ENCODE results near the gene ARL8B.

Gene ARL8B

DNA sequence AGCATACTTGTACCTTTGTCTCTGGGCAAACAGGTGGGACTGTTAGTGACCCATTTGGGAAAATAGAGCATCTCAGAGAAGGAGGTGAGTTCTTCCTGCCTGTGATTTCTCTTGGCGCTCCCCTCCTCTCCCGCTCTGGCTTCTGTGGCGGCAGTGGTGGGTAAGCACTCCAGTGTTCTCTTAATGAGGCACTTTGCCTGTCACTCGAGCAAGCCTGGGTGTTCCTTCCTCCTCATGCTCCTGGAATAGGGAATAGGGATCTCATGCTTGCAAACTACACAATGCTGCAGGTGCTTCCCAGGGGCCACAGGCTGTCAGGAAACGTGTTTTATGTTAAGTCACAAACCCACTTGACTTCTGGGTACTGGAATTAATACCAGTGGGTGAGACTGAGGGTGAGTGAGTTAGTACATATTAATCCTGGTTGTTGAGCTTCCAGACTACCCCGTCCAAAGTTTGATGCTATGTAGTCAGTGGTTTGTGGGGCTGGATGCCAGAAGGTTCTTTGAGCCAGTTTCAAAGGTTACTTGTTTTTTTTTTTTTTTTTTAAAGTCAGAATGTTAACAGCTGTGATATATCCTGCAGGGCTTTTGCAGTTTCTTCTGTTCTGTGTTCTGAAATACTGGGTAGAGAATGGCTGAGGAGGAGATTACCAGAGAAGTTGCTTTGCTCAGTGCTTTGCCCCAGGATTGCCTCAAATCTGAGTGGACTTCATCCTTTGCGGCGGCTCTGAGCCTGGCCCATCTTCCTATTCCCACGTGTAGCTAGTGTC, 95.9 kb downstream of the ARL8B start:
- DNase-seq: no peak

DNA sequence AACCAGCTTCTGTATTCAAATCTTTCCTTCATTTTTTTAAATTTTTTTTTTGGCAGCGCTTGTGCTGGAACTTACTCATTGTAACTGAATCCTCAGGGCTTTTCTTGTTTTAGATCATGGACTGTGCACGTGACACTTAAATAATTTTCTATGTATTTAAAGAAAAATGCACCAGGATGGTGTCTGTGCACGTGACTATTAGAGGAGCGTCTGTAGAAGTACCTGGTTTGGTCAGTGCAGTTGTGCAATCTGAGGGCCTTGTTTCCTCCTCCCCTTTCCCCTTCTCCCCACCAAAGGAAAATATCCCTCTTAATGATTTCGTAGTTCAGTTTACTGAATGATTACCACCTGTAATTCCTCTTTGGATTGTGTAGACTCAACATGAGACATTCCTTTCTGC, 96.7 kb downstream of the ARL8B start:
- no peak for DNase-seq

DNA sequence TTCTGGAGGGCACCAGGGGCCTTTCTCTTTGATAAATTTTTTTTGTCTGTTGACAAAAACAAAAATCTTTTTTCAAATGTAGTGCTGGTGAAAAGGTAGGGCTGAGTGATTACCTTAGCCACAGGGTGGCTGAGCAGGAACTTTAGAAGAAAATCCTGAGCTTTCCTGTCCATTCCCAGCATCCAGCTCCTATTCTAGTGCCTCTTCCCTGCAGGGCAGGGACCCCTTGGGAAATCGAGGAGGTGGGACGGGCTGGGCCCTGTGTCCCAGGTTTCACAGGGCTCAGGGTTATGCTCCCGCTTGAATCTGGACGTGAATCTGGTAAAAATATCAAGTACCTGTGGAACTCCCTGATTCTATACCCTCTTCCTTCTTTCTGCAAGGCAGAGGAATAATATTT, 97.1 kb downstream of the ARL8B start:
- DNase-seq: no peak

DNA sequence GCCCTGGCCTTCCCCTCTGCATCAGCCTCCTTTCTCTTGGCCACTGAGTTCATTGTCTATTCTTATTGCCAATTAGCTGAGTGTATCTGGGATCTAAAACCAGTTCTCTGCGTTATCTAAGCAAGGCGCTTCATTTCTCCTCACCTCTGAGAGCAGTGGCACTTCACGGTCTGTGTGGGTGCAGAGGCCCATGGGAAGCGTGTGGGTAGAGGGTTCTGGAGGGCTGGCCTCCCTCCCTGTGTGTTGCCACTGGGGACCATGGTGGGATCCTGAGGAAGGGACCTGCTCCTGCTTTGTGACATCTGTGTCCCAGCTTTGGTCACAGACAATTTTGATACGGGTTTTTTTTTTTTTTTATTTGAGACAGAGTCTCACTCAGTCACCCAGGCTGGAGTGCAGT, 98.1 kb downstream of the ARL8B start:
- DNase-seq: no peak

DNA sequence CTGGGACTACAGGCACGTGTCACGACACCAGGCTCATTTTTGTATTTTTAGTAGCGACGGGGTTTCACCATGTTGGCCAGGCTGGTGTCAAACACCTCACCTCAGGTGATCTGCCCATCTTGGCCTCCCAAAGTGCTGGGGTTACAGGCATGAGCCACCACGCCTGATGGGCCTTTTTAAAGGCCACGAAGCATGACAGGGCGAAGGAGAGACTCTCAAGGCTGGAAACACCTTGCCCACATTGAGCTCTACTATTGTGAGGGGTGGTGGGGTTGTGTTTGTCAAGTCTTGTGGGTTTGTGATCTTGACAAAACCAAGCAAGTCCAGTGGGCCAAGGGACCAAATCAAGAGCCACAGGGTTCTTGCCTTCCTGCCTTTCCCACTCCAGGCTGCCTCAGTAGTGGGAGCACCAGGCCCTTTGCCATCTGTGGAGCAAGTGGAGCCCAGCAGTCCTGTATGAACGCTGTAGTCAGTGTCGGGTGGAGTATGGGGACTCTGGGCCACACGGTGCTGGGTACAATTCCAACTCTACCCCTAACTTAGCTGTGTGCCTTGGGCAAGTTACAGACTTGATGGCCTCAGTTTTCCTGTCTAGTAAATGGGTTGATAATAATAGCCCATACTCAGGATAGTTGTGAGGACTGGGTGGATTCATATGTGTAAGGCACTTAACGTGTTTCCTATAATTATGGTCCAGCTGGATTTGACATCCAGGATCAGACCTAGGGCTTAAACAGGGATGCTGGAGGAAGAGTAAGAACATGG, 98.8 kb downstream of the ARL8B start:
- DNase-seq: no peak

DNA sequence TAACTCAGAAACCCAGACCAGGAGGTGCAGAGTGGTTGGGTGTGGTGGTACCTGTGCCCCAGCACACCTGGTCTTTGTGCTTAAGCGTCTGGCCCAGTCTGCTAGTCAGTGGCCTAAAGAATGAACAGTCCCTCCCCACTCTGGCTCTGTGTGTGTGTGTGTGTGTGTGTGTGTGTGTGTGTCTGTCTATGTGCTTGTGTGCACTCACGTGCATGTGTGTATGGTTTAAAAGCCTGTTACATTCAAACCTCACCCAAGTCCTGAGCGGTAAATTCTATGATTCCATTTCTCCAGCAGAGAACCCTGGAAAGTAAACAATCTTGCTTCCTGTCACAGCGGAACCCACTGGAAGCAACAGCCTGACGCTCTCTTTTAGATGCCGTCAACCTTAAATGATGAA, 99.6 kb downstream of the ARL8B start:
- DNase-seq: no peak

DNA sequence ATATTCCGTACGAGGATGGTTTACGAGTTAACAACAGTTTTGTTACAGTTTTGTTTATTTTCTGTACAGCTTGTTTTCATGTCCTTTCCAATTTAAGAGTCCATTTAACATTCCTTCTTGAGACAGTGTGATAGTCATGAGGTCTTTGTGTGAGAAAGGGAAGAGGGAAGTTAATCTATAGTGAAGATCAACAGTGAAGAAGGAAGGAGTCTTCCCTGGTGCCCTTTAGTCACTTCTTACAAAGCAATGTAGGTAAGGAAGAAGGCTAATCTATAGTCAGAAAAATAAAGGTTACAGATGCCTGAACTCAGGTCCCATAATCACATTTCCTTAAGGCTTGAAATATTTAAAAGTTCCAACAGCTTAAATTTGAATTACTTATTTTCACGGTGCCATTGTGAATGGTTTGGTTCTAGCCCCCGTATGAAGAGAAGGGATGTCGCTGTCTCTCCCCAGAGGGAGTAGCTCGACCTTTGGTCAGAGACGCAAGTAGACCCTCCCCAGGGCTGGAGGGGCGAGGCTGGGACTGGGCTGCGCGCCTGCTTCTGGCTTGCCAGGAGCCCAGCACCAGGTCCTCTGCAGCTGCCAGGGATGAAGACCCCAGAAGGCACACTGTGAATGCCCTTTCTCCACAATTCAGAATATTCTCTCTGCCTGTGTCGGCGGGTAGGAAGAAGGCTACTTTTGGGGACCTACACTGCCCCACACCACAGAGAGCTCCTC, 100.4 kb downstream of the ARL8B start:
- no peak for DNase-seq

DNA sequence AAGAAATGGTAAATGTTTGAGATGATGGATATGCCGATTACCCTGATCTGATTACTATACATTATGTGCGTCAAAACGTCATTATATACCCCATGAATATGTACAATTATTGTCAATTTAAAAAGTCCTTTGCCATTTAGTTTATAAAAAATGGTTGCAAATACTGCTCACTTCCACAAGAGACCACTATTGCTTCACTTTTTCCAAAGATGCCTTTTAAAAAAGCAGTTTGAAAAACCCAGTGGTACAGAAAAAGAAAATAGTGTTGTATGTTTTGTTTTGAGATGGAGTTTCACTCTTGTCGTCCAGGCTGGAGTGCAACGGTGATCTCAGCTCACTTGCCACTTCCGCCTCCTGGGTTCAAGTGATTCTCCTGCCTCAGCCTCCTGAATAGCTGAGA, 104.7 kb downstream of the ARL8B start:
- DNase-seq: no peak

DNA sequence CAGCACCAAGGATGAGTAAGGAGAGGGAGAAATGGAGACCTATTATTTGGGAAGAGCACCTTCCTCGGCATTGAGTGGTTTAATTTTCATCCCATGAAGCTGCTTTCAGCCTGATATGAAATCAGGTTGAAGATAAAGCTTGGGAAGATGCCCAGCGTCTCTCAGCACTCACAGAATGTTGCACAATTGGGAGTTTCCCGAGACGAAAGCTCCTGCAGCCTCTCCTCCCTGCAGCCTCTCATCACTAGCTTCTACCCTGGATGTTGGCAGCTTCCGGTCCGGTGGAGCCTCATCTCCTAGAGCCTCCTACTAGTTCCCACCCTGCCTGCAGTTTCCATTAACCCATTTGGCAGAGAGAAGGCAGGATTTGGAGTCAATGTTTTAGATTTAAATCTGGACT, 105.7 kb downstream of the ARL8B start:
- no peak for DNase-seq

DNA sequence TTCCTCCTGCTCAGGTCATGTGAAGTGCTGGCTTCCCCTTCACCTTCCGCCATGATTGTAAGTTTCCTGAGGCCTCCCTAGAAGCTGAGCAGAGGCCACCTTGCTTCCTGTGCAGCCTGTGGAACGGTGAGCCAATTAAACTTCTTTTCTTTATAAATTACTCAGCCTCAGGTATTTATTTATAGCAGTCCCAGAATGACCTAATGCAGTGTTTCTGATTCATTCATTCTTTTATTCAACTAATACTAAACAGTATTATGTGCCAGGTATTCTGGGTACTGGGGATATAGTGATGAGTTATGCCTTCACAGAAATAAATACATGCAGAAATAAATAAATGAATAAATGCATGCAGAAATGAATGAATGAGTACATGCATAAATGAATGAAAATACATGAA, 107.3 kb downstream of the ARL8B start:
- no peak for DNase-seq
